H1 (cell line): ENCODE data around the gene RHOT1. TPM values are rescaled to one million over a fixed set of nuclear protein-coding genes. Genes with fewer than 3 reads are reported as not detected.
"Not testable (repeated sequence)": the region's sequence is repeated elsewhere in the genome, so short reads cannot be mapped to it uniquely, and the experiment has no call there.

Source experiments
- CTCF ChIA-PET: fragments of 300-600 bp; sonication (Branson Sonifier 250); formaldehyde crosslinking; loops from one replicate; lab custom pipeline; 2021; ENCODE audit not compliant: partially characterized antibody; lab: Charles Lee
- POLR2A ChIA-PET: fragments of 300-600 bp; sonication (Branson Sonifier 250); formaldehyde crosslinking; loops from one replicate; lab custom pipeline; 2021; ENCODE audit warnings: inconsistent platforms; ENCODE audit not compliant: partially characterized antibody; lab: Charles Lee
- DNase-seq, 2 experiments: peaks; one replicate each; pipeline versions ENCODE4 v3.0.0 to v3.0.0-alpha.2; 2010 to 2022; ENCODE audit warnings: low spot score in 2 of 2, low read depth in 1 of 2, mixed read lengths in 1 of 2
- FAIRE-seq: peaks from 2 replicates; lab custom pipeline; 2011; peaks lifted over from hg19 to GRCh38; lab: Jason Lieb, UNC
- H2AFZ ChIP-seq: 2 replicates; pipeline ENCODE4 v1.8.1; 2012; ENCODE audit warnings: low read length, inconsistent platforms
- H2AK5ac ChIP-seq: 2 replicates; pipeline ENCODE4 v1.6.1; 2013; ENCODE audit warnings: low read depth, low read length
- H2BK120ac ChIP-seq: replicated peaks from 2 replicates; pipeline ENCODE3; 2013; ENCODE audit warnings: low read depth, low read length, inconsistent platforms
- H2BK12ac ChIP-seq: 2 replicates; pipeline ENCODE4 v1.6.1; 2013; ENCODE audit warnings: low read depth, low read length
- H2BK15ac ChIP-seq: 2 replicates; pipeline ENCODE4 v1.6.1; 2013; ENCODE audit warnings: low read length
- H2BK20ac ChIP-seq: 2 replicates; pipeline ENCODE4 v1.6.1; 2013; ENCODE audit warnings: low read length
- H2BK5ac ChIP-seq: 2 replicates; pipeline ENCODE4 v1.6.1; 2013; ENCODE audit warnings: low read depth, low read length
- H3K14ac ChIP-seq: 2 replicates; pipeline ENCODE4 v1.6.1; 2013; ENCODE audit warnings: inconsistent platforms; ENCODE audit not compliant: insufficient read length
- H3K18ac ChIP-seq: 2 replicates; pipeline ENCODE4 v1.6.1; 2013; ENCODE audit warnings: low read length; ENCODE audit errors: extremely low read depth
- H3K23ac ChIP-seq: 2 replicates; pipeline ENCODE4 v1.6.1; 2013; ENCODE audit warnings: inconsistent platforms; ENCODE audit not compliant: insufficient read length
- H3K23me2 ChIP-seq: 2 replicates; pipeline ENCODE4 v1.6.1; 2013; ENCODE audit warnings: low read depth, low read length
- H3K27ac ChIP-seq: 2 replicates; pipeline ENCODE4 v1.6.1; 2011; ENCODE audit warnings: low read depth, low read length, inconsistent platforms
- H3K27me3 ChIP-seq, 4 experiments: replicated peaks in 1 of 4; 1 replicate in 1 of 4; 2 replicates in 3 of 4; pipeline versions ENCODE4 v1.6.1 to v1.8.1; 2011 to 2013; ENCODE audit warnings: low read length in 3 of 4, mild to moderate bottlenecking in 3 of 4, inconsistent platforms in 2 of 4, mixed read lengths in 2 of 4, moderate library complexity in 1 of 4; ENCODE audit not compliant: control insufficient read depth in 3 of 4, insufficient read depth in 3 of 4; ENCODE audit errors: extremely low read depth in 1 of 4
- H3K36me3 ChIP-seq, 4 experiments: 2 replicates each; pipeline versions ENCODE4 v1.6.1 to v1.8.1; 2011 to 2013; ENCODE audit warnings: mild to moderate bottlenecking in 4 of 4, low read length in 3 of 4, moderate library complexity in 2 of 4, control low read depth in 1 of 4, inconsistent platforms in 1 of 4; ENCODE audit not compliant: insufficient read depth in 4 of 4, control insufficient read depth in 2 of 4
- H3K4ac ChIP-seq: replicated peaks from 2 replicates; pipeline ENCODE3; 2013; ENCODE audit warnings: low read length, low read depth, mixed read lengths, inconsistent platforms; ENCODE audit not compliant: insufficient read length
- H3K4me1 ChIP-seq, 4 experiments: replicated peaks in 1 of 4; 1 replicate in 1 of 4; 2 replicates in 3 of 4; pipeline versions ENCODE4 v1.6.1 to v1.8.1; 2011 to 2013; ENCODE audit warnings: low read length in 3 of 4, inconsistent platforms in 2 of 4, mixed read lengths in 1 of 4; ENCODE audit not compliant: insufficient read depth in 4 of 4, control insufficient read depth in 3 of 4
- H3K4me2 ChIP-seq, 2 experiments: 2 replicates each; pipeline versions ENCODE4 v1.6.1 to v1.8.1; 2011 to 2013; ENCODE audit warnings: low read depth in 2 of 2, low read length in 2 of 2, control low read depth in 1 of 2, inconsistent platforms in 1 of 2, mild to moderate bottlenecking in 1 of 2; ENCODE audit not compliant: insufficient read depth in 1 of 2
- H3K4me3 ChIP-seq, 4 experiments: fragments of 200-600, 300-600 bp in 1 of 4; sonication (generic), shearing (Covaris generic), sonication (Bioruptor Twin) in 1 of 4; 2 replicates each; pipeline versions ENCODE4 v1.5.1 to v1.8.1; 2011 to 2016; ENCODE audit warnings: low read length in 4 of 4, low read depth in 3 of 4, control low read depth in 2 of 4, inconsistent platforms in 2 of 4, mild to moderate bottlenecking in 2 of 4, mixed read lengths in 1 of 4, moderate library complexity in 1 of 4; ENCODE audit not compliant: insufficient read depth in 2 of 4; ENCODE audit errors: extremely low read depth in 1 of 4
- H3K56ac ChIP-seq: replicated peaks from 2 replicates; pipeline ENCODE3; 2013; ENCODE audit warnings: low read depth, mild to moderate bottlenecking, mixed read lengths, low read length, inconsistent platforms; ENCODE audit not compliant: insufficient read length
- H3K79me1 ChIP-seq: 2 replicates; pipeline ENCODE4 v1.6.1; 2013; ENCODE audit warnings: low read depth, low read length, control low read depth
- H3K79me2 ChIP-seq, 2 experiments: 2 replicates each; pipeline versions ENCODE4 v1.6.1 to v1.8.1; 2012 to 2013; ENCODE audit warnings: low read length in 2 of 2, mild to moderate bottlenecking in 2 of 2, inconsistent platforms in 1 of 2; ENCODE audit not compliant: insufficient read depth in 2 of 2, control insufficient read depth in 1 of 2
- H3K9ac ChIP-seq, 4 experiments: replicated peaks in 1 of 4; 1 replicate in 1 of 4; 2 replicates in 3 of 4; pipeline versions ENCODE4 v1.6.1 to v1.8.1; 2011 to 2013; ENCODE audit warnings: low read depth in 3 of 4, low read length in 3 of 4, control low read depth in 2 of 4, mild to moderate bottlenecking in 2 of 4, moderate library complexity in 2 of 4, inconsistent platforms in 1 of 4; ENCODE audit errors: extremely low read depth in 1 of 4
- H3K9me3 ChIP-seq, 2 experiments: 2 replicates each; pipeline versions ENCODE4 v1.6.1 to v1.8.1; 2012 to 2013; ENCODE audit warnings: mild to moderate bottlenecking in 2 of 2, moderate library complexity in 2 of 2, control low read depth in 1 of 2, inconsistent platforms in 1 of 2, low read depth in 1 of 2, low read length in 1 of 2, mixed read lengths in 1 of 2; ENCODE audit not compliant: insufficient read depth in 2 of 2
- H4K20me1 ChIP-seq, 2 experiments: replicated peaks in 1 of 2; 2 replicates each; pipeline versions ENCODE3 to v1.8.1; 2011 to 2013; ENCODE audit warnings: inconsistent platforms in 2 of 2, low read length in 2 of 2, mild to moderate bottlenecking in 1 of 2; ENCODE audit not compliant: insufficient read depth in 2 of 2, control insufficient read depth in 1 of 2
- H4K5ac ChIP-seq: 2 replicates; pipeline ENCODE4 v1.6.1; 2013; ENCODE audit warnings: low read length, low read depth, mixed read lengths, inconsistent platforms; ENCODE audit not compliant: insufficient read length
- H4K8ac ChIP-seq: 2 replicates; pipeline ENCODE4 v1.8.0; 2013; ENCODE audit warnings: mild to moderate bottlenecking, moderate library complexity, low read length, inconsistent platforms; ENCODE audit not compliant: insufficient read depth; ENCODE audit errors: extremely low read depth
- H4K91ac ChIP-seq: replicated peaks from 2 replicates; pipeline ENCODE3; 2013; ENCODE audit warnings: low read length, mixed read lengths, inconsistent platforms; ENCODE audit not compliant: insufficient read length
- WGBS, 2 experiments: shearing (Covaris generic) in 1 of 2; methylation state at CpG; one replicate each; pipeline versions ENCODE4 v1.1.6 to v1.1.7; 2013 to 2015; ENCODE audit warnings: low lambda C conversion rate in 2 of 2, mixed read lengths in 2 of 2, inconsistent platforms in 1 of 2, low coverage in 1 of 2, missing lambda C conversion rate in 1 of 2; ENCODE audit not compliant: insufficient replicate concordance in 2 of 2, insufficient coverage in 1 of 2, insufficient read length in 1 of 2; ENCODE audit errors: extremely low coverage in 1 of 2, missing lambda C conversion rate in 1 of 2; 5-methylcytosine and 5-hydroxymethylcytosine counted together
- polyA plus RNA-seq, 7 experiments: library from polyadenylated mRNA; depleted of rRNA in 3 of 7; stranded (reverse) in 5 of 7; unstranded in 2 of 7; fragments of >200 nt in 5 of 7; fragments of 200-250 nt in 2 of 7; gene quantifications; 1 replicate in 5 of 7; 2 replicates in 1 of 7; 4 replicates in 1 of 7; pipeline versions ENCODE4 v1.2.1 to v1.2.3, GENCODE V29; 2011 to 2013; ENCODE audit warnings: missing spikeins in 2 of 7, mixed read lengths in 2 of 7
- total RNA-seq: library from RNA; stranded (reverse); fragmentation: NEBNext Ultra II Directional; extraction: Animal tissue kit (Norgen Biotek cat#: 25700); gene quantifications from 2 replicates; pipeline ENCODE4 v1.2.1, GENCODE V29; 2021

RHOT1 gene
- total and polyA plus RNA-seq, 2 of the 8 experiments (the other 6 are each of a cell fraction or from before 2014, with no cell fraction given), result 34.2 to 38.2 TPM

DNA sequence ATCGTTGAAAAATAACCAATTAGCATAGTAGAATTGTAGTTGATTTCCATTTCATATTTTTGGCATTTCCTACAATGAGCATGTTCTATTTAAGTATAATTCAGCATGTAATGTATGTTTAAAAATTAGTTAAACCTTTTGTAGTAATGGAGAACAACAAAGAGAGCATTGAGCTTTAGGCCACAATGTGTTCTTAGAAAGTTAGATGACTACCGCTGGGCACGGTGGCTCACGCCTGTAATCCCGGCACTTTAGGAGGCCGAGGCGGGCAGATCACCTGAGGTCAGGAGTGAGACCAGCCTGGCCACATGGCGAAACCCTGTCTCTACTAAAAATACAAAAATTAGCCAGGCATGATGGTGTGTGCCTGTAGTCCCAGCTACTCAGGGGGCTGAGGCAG lies 42.0 kb upstream of the RHOT1 start:
- H3K27ac ChIP-seq, H3K36me3 ChIP-seq, H3K23ac ChIP-seq, H3K18ac ChIP-seq, H3K4me2 ChIP-seq, H3K4ac ChIP-seq, H3K14ac ChIP-seq, FAIRE-seq, H2BK12ac ChIP-seq, POLR2A ChIA-PET, H2BK120ac ChIP-seq, H2AK5ac ChIP-seq, H3K27me3 ChIP-seq, H2AFZ ChIP-seq, H2BK15ac ChIP-seq, H4K5ac ChIP-seq, H4K8ac ChIP-seq, H3K9me3 ChIP-seq, H3K79me2 ChIP-seq, H3K4me1 ChIP-seq, H3K4me3 ChIP-seq, H3K23me2 ChIP-seq, H2BK5ac ChIP-seq, H3K9ac ChIP-seq, H3K56ac ChIP-seq, H4K20me1 ChIP-seq, H2BK20ac ChIP-seq, H3K79me1 ChIP-seq, H4K91ac ChIP-seq: not testable (repeated sequence)
- DNase-seq, result peak in 1 of 2 experiments; percentile 39
- CTCF ChIA-PET, result interaction anchor here (0.8 to 2.0 kb wide), 2 partner anchors 8 to 11 kb away, joined by 3 to 8 read pairs; no protein-coding TSS in a partner anchor
- WGBS, 2 experiments, result 95% methylated on average over 8 of the region's 8 CpGs; no CpG with 5 or more reads in 1 of the 2 experiments
